GM18502 (cell line): ENCODE results near the gene OR2T35.

Experiments used
- ATAC-seq: cut with Tn5 transposase; IDR thresholded peaks from one replicate; pipeline ENCODE4 v1.9.1; 2021; ENCODE audit warnings: mild to moderate bottlenecking; ENCODE audit not compliant: unreplicated experiment, poor library complexity

The OR2T35 gene

GRCh38 chr1:248627971-248628844 is 16.9 kb downstream of the OR2T35 start:
- peak; percentile 99 for ATAC-seq

GRCh38 chr1:248625971-248626370 is 19.1 kb downstream of the OR2T35 start:
- no peak for ATAC-seq

- ATAC-seq, result no peak
These were observed 19.9 kb downstream of the OR2T35 start for GRCh38 chr1:248625166-248625565.

- ATAC-seq, result peak; percentile 94
These were observed 22.5 kb downstream of the OR2T35 start for GRCh38 chr1:248622570-248623001.

- ATAC-seq, result no peak
These were observed 23.3 kb downstream of the OR2T35 start for GRCh38 chr1:248621770-248622169.

GRCh38 chr1:248618878-248619277 is 26.2 kb downstream of the OR2T35 start:
- ATAC-seq, result peak; percentile 29

- ATAC-seq, result no peak
These were observed 27.0 kb downstream of the OR2T35 start for GRCh38 chr1:248618119-248618518.

GRCh38 chr1:248613742-248614141 is 31.3 kb downstream of the OR2T35 start:
- ATAC-seq, result peak; percentile 46

- no peak for ATAC-seq
These were observed 33.1 kb downstream of the OR2T35 start for GRCh38 chr1:248611883-248612414.

- ATAC-seq, result no peak
These were observed 34.8 kb downstream of the OR2T35 start for GRCh38 chr1:248610301-248610700.

GRCh38 chr1:248599396-248599795 is 45.7 kb downstream of the OR2T35 start:
- ATAC-seq, result no peak

GRCh38 chr1:248597589-248597988 is 47.5 kb downstream of the OR2T35 start, which contains the start of gene OR2T10:
TSS of gene OR2T10 (minus strand) at chr1:248597700. CDS start at chr1:248593768, 3,932 bp downstream.
- ATAC-seq, result no peak

GRCh38 chr1:248596615-248597014 is 48.5 kb downstream of the OR2T35 start:
- ATAC-seq, result no peak

GRCh38 chr1:248593226-248593625 is 51.9 kb downstream of the OR2T35 start:
- no peak for ATAC-seq

- ATAC-seq, result no peak
These were observed 52.4 kb downstream of the OR2T35 start for GRCh38 chr1:248592655-248593054.

GRCh38 chr1:248590055-248590454 is 55.0 kb downstream of the OR2T35 start:
- no peak for ATAC-seq

- ATAC-seq, result no peak
These were observed 55.7 kb downstream of the OR2T35 start for GRCh38 chr1:248589334-248589733.
